Keratinocyte (primary cell): ENCODE results near the gene ALDH1L1.

Experiments
- CTCF ChIP-seq, 3 experiments: IDR thresholded peaks in 1 of 3; conservative IDR thresholded peaks in 1 of 3; optimal IDR thresholded peaks in 1 of 3; 2 replicates in 2 of 3; 3 replicates in 1 of 3; pipeline versions ENCODE3 to v1.5.1; 2011; ENCODE audit warnings: low read length in 3 of 3, mild to moderate bottlenecking in 3 of 3, moderate library complexity in 2 of 3, control low read depth in 1 of 3, inconsistent platforms in 1 of 3; ENCODE audit not compliant: insufficient read depth in 2 of 3; ENCODE audit errors: extremely low read depth in 1 of 3
- EZH2 ChIP-seq: IDR thresholded peaks from one replicate; pipeline ENCODE4 v1.6.1; 2012; ENCODE audit warnings: inconsistent platforms, mild to moderate bottlenecking, low read length, moderate library complexity

GRCh38 chr3:126065876-126066275 lies 114.5 kb downstream of the ALDH1L1 start:
- TF ChIP-seq CTCF (optimal IDR thresholded peaks at IDR 0.05 in 1 of 3, IDR thresholded peaks at IDR 0.05 in 1 of 3, conservative IDR thresholded peaks at IDR 0.05 in 1 of 3; ENCODE audit: extremely low read depth in 1 of 3, insufficient read depth in 2 of 3, low read length in 3 of 3) (no peak), EZH2 (no peak)
